IPS-NIHi11 (cell line): Measurements from ENCODE around the gene MRPL10.
A peak's percentile ranks its signal among the peaks of the same experiment; 100 is the strongest.

Experiments used
- DNase-seq: peaks from one replicate; pipeline ENCODE4 v3.0.0; 2012; ENCODE audit warnings: mixed read lengths, low spot score

Gene MRPL10

DNA sequence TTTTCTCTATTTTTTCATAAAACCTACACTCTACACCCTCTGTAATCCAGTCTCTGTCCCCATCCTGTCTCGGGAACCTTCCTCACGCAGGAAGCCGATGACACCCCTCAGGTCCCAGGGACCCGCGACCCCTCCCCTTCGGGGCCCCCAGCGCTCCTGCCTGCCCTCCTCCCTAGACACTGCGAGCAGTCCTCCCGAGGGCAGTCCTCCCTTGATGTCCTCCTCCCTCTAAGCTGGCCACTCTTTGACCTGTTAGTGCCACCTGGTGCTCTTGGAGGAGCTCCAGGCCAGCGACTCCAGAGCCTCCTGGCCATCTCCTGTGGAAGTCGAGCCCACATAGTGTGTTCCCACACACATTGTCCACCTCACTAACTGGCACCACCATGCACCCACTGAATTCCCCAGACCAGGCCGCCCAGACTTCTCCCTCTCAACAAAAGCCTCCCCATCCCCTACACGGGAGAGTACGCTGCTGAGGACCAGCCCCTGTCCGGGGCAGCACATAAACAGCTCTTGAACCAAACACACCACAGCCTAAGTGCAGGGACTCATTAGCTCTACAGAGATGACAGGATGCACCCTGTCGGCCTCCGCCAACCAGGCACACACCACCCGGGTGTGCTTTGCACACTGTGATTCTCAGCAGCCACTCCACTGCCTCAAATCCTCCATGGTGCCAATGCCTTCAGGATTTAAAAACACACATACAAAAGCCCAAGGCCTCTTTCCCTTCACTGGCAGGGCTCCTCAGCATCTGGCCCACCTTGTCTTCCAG is 19.0 kb downstream of the MRPL10 start:
- DNase-seq: no peak

DNA sequence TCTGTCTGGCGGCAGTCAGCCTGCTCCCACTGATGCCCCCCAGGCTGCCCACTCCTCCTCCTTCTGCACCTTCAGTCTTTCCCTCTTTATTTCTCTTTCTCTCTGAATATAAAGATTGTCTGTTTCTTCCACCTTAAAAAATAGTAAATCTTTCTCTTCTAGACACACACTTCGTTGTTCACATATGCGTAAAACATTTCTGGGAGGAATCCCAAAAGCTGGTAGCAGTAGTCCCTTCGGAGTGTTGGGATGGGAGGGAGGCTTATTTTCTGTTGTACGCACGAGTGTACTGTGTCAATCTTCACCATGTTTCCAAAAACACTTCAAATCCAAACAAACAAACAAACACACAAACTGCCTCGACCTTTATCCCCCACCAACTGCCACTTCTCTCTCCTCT is 19.6 kb downstream of the MRPL10 start:
- no peak for DNase-seq

DNA sequence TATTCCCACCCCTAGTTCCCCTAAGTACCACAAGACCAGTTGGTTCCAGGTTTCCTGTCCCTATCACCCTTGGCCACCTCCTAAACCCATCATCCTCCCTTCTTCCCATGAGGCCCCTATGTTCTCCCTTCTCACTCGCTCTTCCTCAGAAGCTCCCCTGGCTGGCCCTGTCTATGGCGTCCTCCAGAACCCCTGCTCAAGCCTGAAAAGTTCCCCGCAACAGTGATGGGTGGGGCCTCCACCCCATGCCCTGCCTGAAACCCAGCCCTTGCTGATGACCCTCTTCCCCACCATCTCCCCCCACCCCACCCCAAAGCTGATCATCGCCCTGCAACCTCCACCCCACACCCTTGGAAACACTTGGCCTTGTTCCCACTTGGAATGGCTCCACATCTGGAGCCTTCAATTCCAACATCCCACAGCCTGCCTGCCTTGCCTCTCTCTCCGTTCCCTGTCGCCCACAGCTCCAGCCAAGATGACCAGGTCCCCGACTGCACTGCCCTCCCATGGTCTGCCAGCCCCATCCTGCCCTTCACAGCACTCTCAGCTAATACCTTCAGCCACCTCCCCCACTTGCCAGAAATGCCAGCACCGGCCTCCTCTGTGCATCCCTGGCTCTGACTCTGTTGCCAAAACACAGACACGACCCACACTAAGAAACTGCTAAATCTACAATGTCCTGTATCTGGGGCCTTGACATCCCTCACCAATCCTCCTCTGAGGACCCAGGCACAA is 20.3 kb downstream of the MRPL10 start:
- no peak for DNase-seq

DNA sequence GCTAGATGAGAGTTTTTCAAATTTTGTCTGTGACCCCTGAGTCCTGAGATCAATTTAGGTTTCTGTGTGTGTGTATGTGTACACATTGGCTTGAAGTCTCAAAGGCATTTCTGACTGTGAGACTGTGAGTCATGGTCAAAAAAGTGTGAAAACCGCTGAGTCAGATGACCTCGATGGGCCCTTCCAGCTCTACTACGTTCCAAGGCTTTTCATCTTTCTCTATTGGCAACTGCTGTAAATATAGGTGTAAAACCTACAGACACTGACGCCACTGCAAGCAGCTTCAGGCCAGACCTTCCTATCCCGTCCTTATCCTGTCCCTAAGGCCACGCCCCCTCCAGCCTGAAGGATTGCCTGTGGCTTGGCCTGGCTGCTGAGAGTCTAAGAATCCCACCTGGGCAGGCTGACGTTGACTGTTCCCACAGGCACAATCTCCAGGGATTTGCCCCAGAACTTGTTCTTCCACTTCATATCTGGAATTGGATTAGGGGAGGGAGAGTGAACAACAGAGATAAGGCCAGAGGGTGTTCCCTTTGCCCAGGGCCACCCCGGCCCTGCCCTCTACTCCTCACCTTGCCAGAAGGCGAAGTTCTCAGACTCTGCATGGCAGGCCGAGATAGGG is 21.0 kb downstream of the MRPL10 start:
- peak; percentile 59 for DNase-seq

DNA sequence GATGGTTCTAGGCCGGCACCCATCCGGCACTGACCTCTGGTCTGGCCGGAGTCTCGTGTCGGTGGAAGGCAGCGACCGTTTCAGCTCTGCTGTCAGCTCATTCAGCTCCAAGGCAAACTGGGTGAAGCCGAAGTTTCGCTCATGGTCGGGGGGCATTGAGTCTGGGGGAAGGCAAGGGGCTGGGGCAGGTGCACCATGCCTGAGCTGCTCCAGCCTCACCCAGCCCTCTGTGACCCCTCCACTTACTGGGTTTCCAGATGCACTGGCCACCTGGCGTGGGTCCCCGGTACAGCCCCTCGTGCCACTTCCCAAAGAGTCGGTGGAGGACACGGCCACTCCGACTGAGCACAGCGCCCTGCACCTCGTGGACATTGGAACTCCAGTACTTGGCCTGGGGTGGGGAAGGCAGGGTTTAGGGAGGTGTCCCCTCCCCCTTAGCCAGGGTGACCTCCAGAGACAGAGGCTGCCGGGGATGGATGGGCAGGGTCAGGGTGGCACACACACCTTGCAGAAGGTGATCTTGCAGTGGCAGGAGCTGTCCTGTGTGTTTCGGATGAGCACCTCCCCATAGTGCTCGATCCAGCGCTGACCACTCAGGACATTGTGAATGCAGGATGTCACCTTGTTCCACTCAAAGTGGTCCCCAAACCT is 22.4 kb downstream of the MRPL10 start:
- no peak for DNase-seq

- DNase-seq: no peak
Measured at GRCh38 chr17:47808036-47808829, 23.1 kb downstream of the MRPL10 start.

- no peak for DNase-seq
Measured at GRCh38 chr17:47807421-47807820, 23.9 kb downstream of the MRPL10 start.

DNA sequence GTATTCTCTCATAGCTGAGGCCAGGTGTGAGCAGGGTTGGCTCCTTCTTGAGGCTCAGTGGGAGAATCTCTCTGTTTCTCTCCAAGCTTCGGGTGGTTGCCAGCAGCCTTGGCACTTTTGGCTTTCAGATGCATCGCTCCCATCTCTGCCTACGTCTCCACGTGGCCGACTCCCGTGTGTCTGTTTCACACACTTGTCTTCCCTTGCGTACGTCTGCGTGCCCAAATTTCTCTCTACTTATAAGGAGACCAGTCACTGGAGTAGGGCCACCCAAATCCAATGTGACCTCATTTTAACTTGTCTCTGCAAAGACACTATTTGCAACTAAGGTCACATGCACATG is 24.5 kb downstream of the MRPL10 start:
- no peak for DNase-seq

DNA sequence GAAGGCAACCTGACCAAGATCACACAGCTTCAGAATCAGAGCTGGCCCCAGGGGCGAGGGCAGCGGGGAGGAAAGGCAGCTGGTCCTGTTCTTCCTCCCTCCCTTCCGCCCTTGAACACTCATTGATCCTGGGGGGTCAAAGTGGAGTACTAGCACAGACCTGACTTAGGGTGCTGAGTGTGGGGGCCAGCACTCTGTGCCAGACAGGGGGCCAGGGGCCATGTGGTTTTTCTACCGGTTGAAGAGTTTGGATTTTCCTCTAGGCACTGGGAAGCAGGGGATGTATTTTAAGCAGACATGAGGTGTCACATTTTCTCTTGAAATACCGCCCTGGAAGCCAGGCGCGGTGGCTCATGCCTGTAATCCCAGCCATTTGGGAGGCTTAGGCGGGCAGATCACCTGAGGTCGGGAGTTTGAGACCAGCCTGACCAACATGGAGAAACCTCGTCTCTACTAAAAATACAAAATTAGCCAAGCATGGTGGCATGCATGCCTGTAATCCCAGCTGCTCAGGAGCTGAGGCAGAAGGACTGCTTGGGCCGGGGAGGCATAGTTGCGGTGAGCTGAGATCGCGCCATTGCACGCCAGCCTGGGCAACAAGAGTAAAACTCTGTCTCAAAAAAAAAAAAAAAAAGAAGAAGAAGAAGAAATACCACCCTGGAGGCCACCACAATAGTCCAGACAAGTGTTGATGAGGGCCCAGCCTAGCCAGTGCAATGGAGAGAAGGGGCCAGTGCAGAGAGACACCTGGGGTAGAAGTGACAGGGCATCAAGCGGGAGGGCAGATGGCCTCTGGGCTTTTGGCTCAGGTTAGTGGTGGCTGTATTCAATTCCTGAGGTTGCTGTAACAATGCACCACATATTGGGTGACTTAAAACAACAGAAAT is 25.1 kb downstream of the MRPL10 start:
- DNase-seq: no peak

DNA sequence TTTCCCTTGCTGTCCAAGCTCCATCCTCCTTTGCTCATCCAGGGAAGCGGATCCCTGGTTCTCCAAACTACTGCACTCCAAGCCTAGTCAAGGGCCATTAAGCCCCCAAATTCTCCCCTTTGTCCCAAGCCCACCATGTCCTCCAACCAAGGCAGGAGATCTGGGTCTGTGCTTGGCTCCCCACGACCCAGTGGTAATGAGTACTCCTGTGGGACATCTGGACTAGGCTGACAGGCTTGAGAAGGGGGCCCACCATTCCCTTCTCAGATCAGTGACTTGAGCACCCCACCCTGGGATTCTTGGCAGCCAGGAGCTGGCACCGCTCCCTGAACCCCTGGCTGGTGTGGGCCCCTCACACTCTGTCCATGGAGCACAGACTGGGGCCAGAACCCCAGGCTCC is 26.9 kb downstream of the MRPL10 start:
- DNase-seq: no peak

DNA sequence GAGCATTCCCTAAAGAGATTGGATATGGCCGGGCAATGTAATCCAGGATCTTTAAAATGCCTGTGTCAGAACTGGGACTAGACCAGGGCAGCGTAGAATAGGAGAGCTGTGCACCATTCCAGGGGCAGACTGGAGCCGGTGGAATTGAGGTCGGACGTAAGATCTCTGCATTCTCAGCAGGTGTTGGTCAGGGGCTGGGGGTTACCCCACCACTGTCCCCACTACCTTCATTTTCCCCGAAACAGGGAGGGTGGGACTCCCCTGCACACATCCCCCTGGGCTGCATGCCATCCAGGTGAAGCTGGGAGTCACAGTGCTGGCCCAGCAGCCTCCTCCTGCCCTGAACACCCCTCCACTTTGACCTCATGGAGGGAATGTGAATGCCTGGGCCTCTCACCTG is 27.6 kb downstream of the MRPL10 start:
- DNase-seq: no peak

- no peak for DNase-seq
Measured at GRCh38 chr17:47803201-47803600, 28.1 kb downstream of the MRPL10 start.

DNA sequence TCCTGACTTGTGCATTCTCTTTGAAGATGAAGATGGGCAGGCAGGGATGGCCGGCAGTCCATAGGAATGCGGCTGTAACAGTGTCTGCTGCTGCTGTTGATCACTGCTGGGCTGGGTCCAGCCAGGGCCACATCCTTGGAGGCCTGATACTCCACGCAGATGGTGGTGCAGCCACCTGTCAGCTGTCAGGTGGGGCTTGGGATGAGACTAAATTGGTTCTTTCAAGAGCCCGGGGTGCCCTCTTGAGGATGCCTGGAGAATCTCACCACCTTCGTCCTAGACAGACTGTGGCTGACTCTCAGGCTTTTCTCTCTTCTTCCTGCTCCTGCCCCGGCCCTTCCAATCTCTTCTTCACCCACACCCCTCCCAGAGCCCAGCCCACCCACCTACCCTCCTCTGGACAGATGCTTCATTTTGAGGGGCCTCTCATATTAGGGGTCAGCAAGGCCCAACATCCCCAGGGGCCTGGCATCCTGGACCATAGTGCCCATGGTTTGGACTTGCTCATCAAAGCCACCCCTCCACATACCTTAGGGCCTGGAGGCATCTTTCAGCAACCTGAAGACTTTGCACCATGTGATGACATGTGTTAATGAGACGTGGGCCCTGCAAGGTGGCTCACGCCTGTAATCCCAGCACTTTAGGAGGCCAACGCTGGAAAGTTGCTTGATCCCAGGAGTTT is 28.9 kb downstream of the MRPL10 start:
- peak; percentile 84 for DNase-seq

DNA sequence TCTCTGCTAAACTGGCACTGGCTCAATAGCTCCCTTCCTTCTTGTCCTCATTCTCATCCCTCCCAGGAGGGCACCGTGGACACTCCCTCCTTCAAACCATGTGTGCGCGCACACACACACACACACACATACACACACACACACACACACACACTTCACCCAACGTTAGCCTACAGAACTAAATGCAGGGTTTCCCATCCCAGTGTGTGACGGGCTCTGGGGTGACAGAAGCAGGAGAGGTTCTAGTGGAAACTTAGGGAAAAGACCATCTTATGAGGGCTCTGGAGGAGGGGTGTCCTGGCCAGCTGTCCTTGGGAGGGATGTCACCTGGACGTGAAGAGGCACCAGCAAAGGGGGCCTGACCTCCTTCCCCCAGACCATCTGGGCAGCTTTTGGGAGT is 29.4 kb downstream of the MRPL10 start:
- no peak for DNase-seq

DNA sequence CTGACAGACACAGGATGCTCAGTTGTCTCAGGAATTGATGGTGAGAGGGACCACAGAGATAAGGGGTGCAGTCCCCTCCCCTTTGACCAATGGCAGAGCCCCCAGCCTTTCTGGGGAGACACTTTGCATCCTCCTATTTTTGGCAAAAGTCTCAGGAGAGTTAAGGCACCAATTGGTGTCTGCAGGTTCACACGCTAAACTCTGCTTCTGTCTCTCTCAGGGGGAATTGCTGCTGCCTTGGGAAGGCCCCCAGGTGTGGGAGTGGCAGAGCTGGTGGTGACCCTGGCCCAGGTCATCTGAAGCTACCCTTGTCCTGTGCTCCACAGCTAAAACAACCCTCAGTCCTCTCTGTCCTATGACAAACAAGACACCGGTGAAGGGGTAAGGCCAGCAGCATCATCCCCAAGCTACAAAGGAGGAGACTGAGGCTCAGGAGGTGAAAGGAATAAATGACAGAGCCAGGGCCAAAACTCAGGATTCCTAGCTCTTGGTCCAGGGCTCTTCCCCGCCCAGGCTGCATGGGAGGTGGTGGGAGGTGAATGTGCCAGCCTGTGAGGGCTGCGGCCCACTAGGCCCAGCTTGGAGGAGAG is 30.1 kb downstream of the MRPL10 start:
- DNase-seq: no peak

GRCh38 chr17:47800686-47801085 is 30.7 kb downstream of the MRPL10 start:
- no peak for DNase-seq

DNA sequence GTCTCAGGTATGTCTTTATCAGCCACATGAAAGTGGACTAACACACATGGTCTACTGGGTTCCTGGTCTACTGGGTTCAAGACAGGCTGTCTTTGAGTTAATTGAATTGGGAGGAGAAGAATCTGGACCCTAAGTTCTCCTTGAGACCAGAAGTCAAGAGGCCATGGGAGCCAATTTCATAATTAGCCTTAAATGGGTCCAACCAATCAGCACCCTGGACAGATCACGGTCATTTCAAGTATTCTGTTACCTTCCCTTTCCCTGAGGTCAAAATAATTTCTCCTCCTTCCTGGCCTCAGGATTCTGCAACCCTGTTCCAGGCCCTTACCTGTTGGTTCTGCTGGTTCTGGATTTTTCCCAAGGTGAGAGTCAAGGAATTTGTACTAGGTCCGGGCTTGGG is 33.5 kb downstream of the MRPL10 start:
- DNase-seq: peak; percentile 43

DNA sequence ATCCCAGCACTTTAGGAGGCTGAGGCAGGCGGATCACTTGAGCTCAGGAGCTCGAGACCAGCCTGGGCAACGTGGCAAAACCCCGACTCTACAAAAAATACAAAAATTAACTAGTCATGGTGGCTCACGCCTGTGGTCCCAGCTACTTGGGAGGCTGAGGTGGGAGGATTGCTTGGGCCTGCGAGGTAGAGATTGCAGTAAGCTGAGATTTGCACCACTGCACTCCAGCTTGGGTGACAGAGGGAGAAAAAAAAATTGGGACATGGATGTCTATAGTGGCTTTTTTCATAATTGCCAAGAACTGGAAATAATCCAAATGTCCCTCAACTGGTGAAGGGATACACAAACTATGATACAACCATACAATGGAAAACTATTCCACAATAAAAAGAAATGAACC is 38.4 kb downstream of the MRPL10 start:
- no peak for DNase-seq

DNA sequence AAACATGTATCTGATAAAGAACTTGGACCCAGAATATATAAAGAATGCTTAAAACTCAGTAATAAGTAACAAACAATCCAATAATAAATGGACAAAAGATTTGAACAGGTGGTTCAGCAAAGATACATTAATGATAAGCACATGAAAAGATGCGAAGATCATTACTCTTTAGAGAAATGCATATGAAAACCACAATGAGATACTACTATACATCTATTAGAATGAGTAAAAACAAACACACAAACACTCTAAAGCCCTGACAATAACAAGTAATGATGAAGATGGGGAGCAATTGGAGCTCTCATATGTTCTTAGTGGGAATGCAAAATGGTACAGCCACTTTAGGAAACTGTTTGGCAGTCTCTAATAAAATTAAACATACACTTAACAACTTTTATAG is 38.9 kb downstream of the MRPL10 start:
- DNase-seq: no peak

GRCh38 chr17:47791025-47791424 is 40.3 kb downstream of the MRPL10 start:
- DNase-seq: no peak
